ENCODE data around the gene DENND5B. TPM values are rescaled to one million over a fixed set of nuclear protein-coding genes. Genes with fewer than 3 reads are reported as not detected.
"Not testable (repeated sequence)": the region's sequence is repeated elsewhere in the genome, so short reads cannot be mapped to it uniquely, and the experiment has no call there.

Gene DENND5B
- total RNA-seq, 1 experiment from 2014 or later: 13.8 TPM

DNA sequence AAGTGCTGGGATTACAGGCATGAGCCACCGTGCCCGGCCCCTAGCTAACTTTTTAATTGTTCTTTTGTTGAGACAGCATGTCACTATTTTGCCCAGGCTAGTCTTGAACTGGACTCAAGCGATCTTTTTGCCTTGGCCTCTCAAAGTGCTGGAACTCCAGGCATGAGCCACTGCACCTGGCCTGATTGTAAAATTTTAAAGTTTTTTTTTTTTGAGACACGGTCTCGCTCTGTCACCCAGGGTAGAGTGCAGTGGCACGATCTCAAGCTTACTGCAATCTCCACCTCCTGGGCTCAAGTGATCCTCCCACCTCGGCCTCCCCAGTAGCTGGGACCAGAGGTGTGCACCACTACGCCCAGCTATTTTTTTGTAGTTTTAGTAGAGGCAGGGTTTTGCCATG lies 185.9 kb downstream of the DENND5B start (continued):
- TF ChIP-seq, protein P1, sequence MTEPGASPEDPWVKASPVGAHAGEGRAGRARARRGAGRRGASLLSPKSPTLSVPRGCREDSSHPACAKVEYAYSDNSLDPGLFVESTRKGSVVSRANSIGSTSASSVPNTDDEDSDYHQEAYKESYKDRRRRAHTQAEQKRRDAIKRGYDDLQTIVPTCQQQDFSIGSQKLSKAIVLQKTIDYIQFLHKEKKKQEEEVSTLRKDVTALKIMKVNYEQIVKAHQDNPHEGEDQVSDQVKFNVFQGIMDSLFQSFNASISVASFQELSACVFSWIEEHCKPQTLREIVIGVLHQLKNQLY (CRISPR knock-in tag; IDR thresholded peaks at IDR 0.05): no peak
- no peak for TF ChIP-seq OVOL2 (CRISPR knock-in tag; IDR thresholded peaks at IDR 0.05; ENCODE audit: borderline replicate concordance)

DNA sequence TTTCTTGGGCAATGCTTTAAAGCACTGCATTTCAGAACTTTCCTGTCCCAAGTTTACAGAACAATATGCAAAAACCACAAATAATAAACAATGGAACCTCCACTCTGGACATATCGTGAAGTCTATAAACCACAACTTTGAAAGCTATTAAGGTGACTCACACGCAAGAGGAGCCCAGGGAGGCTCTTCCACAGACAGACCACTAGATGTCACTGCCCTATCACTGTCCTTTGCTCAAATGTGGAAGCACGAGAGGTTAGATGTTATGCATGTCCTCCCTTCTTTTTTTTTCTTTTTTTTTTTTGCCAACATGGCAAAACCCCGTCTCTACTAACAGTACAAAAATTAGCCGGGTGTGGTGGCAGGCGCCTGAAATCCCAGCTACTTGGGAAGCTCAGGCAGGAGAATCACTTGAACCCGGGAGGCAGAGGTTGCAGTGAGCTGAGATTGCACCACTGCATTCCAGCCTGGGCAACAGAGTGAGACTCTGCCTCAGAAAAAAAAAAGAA lies 187.8 kb downstream of the DENND5B start:
- TF ChIP-seq ZNF121 (CRISPR knock-in tag; IDR thresholded peaks at IDR 0.05): peak; percentile 54; the same call in 1 of the 2 replicates
- TF ChIP-seq, protein P2, sequence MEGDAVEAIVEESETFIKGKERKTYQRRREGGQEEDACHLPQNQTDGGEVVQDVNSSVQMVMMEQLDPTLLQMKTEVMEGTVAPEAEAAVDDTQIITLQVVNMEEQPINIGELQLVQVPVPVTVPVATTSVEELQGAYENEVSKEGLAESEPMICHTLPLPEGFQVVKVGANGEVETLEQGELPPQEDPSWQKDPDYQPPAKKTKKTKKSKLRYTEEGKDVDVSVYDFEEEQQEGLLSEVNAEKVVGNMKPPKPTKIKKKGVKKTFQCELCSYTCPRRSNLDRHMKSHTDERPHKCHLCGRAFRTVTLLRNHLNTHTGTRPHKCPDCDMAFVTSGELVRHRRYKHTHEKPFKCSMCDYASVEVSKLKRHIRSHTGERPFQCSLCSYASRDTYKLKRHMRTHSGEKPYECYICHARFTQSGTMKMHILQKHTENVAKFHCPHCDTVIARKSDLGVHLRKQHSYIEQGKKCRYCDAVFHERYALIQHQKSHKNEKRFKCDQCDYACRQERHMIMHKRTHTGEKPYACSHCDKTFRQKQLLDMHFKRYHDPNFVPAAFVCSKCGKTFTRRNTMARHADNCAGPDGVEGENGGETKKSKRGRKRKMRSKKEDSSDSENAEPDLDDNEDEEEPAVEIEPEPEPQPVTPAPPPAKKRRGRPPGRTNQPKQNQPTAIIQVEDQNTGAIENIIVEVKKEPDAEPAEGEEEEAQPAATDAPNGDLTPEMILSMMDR (IDR thresholded peaks at IDR 0.05): peak; percentile 67
- not testable (repeated sequence) for H3K27me3 Mint-ChIP-seq (ENCODE audit: low read depth); H3K9me3 Mint-ChIP-seq; H3K4me3 Mint-ChIP-seq; H3K36me3 Mint-ChIP-seq; H3K4me1 Mint-ChIP-seq; H3K27ac Mint-ChIP-seq
- peak; percentile 97 for ATAC-seq
- DNase-seq (ENCODE audit: low spot score): peak; percentile 55
- ChIA-PET CTCF (interaction anchor here (0.5 to 2.5 kb wide), 40 partner anchors 8 to 887 kb away, joined by 3 to 19 read pairs (median 4); partner anchors contain the start of genes DENND5B and SINHCAF), POLR2A (interaction anchor here (0.7 to 1.2 kb wide), 4 partner anchors 40 to 537 kb away, joined by 3 to 7 read pairs (median 4); partner anchors contain the start of gene SINHCAF)

DNA sequence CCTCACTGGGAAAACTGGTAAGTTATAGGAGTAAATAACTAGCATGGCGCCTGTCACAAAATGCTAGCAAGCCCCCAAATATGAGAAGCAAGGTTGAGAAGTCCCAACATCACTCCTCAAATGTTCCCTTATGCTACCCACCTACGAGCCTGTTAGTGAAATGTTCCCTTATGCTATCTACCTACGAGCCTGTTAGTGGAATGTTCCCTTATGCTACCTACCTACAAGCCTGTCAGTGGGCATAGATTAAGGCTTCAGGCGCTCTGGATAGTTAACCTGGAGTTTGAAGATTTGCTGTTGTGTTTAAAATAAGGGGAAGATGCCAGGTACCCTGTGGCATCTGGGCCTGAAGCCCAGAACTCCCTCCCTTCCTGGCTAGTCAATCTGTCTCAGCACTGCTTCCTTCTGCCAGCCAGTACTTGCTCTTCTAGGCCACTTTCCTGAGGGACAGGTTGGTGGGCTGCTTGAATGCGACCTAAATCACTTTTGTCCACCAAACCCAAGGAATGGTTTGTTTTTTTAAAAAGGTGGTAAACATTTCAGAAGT lies 197.9 kb downstream of the DENND5B start:
- peaks cover 25% of the 10 kb centered on the region for H3K4me1 Mint-ChIP-seq
- no peak for DNase-seq (ENCODE audit: low spot score)
- no peak overlapping the region for H3K4me3 Mint-ChIP-seq
- H3K27me3 Mint-ChIP-seq (ENCODE audit: low read depth): no peaks in the 10 kb centered on the region
- ATAC-seq: no peak
- H3K27ac Mint-ChIP-seq: no peak overlapping the region
- CTCF ChIA-PET: no interaction called here
- POLR2A ChIA-PET: no interaction called here
- TF ChIP-seq OVOL2 (CRISPR knock-in tag; IDR thresholded peaks at IDR 0.05; ENCODE audit: borderline replicate concordance) (no peak), FOXP1 (CRISPR knock-in tag; IDR thresholded peaks at IDR 0.05; ENCODE audit: borderline replicate concordance) (no peak), TEAD1 (CRISPR knock-in tag; IDR thresholded peaks at IDR 0.05) (no peak), ZNF121 (CRISPR knock-in tag; IDR thresholded peaks at IDR 0.05) (no peak), FOXJ3 (CRISPR knock-in tag; IDR thresholded peaks at IDR 0.05; ENCODE audit: borderline replicate concordance) (no peak), ZNF232 (CRISPR knock-in tag; IDR thresholded peaks at IDR 0.05) (no peak), ELF4 (CRISPR knock-in tag; IDR thresholded peaks at IDR 0.05; ENCODE audit: low read depth) (no peak), ZNF423 (CRISPR knock-in tag; IDR thresholded peaks at IDR 0.05) (no peak), ZNF138 (CRISPR knock-in tag; conservative IDR thresholded peaks at IDR 0.05) (no peak), GRHL2 (CRISPR knock-in tag; IDR thresholded peaks at IDR 0.05; ENCODE audit: insufficient replicate concordance, severe bottlenecking) (no peak), ATF1 (CRISPR knock-in tag; IDR thresholded peaks at IDR 0.05) (no peak)
- TF ChIP-seq, protein P3, sequence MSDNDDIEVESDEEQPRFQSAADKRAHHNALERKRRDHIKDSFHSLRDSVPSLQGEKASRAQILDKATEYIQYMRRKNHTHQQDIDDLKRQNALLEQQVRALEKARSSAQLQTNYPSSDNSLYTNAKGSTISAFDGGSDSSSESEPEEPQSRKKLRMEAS (CRISPR knock-in tag; IDR thresholded peaks at IDR 0.05): no peak
- TF ChIP-seq, protein P4, sequence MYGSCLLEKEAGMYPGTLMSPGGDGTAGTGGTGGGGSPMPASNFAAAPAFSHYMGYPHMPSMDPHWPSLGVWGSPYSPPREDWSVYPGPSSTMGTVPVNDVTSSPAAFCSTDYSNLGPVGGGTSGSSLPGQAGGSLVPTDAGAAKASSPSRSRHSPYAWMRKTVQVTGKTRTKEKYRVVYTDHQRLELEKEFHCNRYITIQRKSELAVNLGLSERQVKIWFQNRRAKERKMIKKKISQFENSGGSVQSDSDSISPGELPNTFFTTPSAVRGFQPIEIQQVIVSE (CRISPR knock-in tag; IDR thresholded peaks at IDR 0.05; ENCODE audit: borderline replicate concordance): no peak
- TF ChIP-seq, protein P5, sequence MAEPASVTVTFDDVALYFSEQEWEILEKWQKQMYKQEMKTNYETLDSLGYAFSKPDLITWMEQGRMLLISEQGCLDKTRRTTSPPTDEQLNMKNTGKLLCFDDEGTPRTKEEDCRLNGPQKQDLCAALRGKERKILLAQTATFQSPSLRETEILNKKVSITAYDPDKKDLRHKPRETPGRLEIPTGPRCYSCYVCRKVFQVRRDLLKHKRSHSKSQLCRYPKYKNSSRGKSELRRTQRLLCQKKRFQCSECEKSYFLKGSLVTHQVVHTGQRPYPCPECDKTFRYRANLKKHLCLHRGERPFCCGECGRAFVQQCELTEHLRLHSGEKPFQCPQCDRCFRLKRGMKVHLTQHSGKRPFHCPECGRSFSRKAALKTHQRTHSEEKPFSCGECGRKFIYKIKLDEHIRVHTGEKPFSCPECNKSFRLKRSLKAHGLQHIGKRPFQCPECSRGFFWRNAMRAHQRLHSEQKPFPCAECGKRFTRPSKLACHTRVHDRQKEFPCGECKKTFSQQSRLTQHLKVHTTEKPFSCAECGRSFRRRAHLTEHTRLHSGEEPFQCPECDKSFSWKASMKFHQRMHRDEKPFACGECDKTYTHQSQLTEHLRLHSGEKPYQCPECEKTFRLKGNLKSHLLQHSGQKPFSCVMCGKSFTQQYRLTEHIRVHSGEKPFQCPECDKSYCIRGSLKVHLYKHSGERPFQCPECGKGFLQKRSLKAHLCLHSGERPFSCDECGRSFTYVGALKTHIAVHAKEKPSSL (CRISPR knock-in tag; conservative IDR thresholded peaks at IDR 0.05): no peak
- TF ChIP-seq, protein P6, sequence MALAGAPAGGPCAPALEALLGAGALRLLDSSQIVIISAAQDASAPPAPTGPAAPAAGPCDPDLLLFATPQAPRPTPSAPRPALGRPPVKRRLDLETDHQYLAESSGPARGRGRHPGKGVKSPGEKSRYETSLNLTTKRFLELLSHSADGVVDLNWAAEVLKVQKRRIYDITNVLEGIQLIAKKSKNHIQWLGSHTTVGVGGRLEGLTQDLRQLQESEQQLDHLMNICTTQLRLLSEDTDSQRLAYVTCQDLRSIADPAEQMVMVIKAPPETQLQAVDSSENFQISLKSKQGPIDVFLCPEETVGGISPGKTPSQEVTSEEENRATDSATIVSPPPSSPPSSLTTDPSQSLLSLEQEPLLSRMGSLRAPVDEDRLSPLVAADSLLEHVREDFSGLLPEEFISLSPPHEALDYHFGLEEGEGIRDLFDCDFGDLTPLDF (CRISPR knock-in tag; IDR thresholded peaks at IDR 0.05): no peak
- TF ChIP-seq, protein P7, sequence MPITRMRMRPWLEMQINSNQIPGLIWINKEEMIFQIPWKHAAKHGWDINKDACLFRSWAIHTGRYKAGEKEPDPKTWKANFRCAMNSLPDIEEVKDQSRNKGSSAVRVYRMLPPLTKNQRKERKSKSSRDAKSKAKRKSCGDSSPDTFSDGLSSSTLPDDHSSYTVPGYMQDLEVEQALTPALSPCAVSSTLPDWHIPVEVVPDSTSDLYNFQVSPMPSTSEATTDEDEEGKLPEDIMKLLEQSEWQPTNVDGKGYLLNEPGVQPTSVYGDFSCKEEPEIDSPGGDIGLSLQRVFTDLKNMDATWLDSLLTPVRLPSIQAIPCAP (CRISPR knock-in tag; IDR thresholded peaks at IDR 0.05): no peak
- TF ChIP-seq, protein P8, sequence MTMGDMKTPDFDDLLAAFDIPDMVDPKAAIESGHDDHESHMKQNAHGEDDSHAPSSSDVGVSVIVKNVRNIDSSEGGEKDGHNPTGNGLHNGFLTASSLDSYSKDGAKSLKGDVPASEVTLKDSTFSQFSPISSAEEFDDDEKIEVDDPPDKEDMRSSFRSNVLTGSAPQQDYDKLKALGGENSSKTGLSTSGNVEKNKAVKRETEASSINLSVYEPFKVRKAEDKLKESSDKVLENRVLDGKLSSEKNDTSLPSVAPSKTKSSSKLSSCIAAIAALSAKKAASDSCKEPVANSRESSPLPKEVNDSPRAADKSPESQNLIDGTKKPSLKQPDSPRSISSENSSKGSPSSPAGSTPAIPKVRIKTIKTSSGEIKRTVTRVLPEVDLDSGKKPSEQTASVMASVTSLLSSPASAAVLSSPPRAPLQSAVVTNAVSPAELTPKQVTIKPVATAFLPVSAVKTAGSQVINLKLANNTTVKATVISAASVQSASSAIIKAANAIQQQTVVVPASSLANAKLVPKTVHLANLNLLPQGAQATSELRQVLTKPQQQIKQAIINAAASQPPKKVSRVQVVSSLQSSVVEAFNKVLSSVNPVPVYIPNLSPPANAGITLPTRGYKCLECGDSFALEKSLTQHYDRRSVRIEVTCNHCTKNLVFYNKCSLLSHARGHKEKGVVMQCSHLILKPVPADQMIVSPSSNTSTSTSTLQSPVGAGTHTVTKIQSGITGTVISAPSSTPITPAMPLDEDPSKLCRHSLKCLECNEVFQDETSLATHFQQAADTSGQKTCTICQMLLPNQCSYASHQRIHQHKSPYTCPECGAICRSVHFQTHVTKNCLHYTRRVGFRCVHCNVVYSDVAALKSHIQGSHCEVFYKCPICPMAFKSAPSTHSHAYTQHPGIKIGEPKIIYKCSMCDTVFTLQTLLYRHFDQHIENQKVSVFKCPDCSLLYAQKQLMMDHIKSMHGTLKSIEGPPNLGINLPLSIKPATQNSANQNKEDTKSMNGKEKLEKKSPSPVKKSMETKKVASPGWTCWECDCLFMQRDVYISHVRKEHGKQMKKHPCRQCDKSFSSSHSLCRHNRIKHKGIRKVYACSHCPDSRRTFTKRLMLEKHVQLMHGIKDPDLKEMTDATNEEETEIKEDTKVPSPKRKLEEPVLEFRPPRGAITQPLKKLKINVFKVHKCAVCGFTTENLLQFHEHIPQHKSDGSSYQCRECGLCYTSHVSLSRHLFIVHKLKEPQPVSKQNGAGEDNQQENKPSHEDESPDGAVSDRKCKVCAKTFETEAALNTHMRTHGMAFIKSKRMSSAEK (CRISPR knock-in tag; IDR thresholded peaks at IDR 0.05; ENCODE audit: borderline replicate concordance): no peak
- H3K9me3 Mint-ChIP-seq: no peaks in the 10 kb centered on the region
- H3K36me3 Mint-ChIP-seq: no peaks in the 10 kb centered on the region
